ENCODE measurements around the gene C10orf90.

GRCh38 chr10:126565871-126566270 lies 104.6 kb downstream of the C10orf90 start:
- no peak for TF ChIP-seq CTCF (conservative IDR thresholded peaks at IDR 0.05; ENCODE audit: low read depth, low read length)
- no peak for TF ChIP-seq EZH2phosphoT487 (IDR thresholded peaks at IDR 0.05; ENCODE audit: borderline replicate concordance, low read length)
- TF ChIP-seq EZH2 (IDR thresholded peaks at IDR 0.05; ENCODE audit: low read length, unreplicated experiment), result no peak
